Measurements from ENCODE around the gene GPS1. TPM values are rescaled to one million over a fixed set of nuclear protein-coding genes. Genes with fewer than 3 reads are reported as not detected.

Gene GPS1
- total and polyA plus RNA-seq, 9 of the 15 experiments (the other 6 are each of a cell fraction or from before 2014, with no cell fraction given) = 3.1 to 167 (median 69.9) TPM

DNA sequence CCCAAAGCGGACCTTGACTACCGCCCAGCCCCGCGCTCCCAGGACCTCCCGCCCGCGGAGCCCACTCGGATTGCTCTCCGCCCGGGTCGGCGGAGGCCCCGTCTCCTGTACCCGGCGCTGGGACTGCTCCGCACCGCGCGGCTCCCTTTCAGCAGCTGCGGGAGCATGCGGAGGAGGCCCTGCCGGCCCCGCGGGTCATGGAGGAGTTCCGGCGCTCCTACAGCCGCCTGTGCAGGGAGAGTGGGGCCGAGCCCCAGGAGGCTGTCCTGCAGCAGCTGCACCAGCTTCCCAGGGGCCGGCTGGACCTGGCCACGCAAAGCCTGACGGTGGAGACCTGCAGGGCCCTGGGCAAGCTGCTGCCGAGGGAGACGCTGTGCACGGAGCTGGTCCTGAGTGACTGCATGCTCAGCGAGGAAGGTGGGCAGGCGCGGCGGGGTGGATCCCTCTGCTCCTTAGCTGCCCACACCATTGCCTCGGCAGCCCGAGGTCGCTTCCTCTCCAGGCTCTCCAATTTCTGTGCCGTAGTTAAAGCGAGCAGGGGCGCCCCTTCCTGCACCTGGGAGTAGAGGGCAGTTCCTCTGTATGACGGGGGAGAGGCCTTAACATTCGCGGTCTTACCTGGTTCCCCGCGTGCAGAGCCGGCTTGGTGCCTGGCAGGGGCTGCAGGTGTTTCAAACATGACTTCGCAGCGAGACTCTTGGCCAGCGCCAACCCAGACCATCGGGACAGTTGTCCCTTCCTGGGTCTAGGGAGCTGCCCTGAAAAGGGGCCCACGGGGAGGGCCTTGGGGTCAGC lies 28.1 kb upstream of the GPS1 start (continued):
- TF ChIP-seq, protein P1, sequence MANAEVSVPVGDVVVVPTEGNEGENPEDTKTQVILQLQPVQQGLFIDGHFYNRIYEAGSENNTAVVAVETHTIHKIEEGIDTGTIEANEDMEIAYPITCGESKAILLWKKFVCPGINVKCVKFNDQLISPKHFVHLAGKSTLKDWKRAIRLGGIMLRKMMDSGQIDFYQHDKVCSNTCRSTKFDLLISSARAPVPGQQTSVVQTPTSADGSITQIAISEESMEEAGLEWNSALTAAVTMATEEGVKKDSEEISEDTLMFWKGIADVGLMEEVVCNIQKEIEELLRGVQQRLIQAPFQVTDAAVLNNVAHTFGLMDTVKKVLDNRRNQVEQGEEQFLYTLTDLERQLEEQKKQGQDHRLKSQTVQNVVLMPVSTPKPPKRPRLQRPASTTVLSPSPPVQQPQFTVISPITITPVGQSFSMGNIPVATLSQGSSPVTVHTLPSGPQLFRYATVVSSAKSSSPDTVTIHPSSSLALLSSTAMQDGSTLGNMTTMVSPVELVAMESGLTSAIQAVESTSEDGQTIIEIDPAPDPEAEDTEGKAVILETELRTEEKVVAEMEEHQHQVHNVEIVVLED (CRISPR knock-in tag; IDR thresholded peaks at IDR 0.05) = no peak
- TF ChIP-seq SMAD4 (CRISPR knock-in tag; conservative IDR thresholded peaks at IDR 0.05) (no peak), MAFG (tag; conservative IDR thresholded peaks at IDR 0.05) (no peak), EP300 (IDR thresholded peaks at IDR 0.05; ENCODE audit: low read length) (no peak), ZNF436 (CRISPR knock-in tag; IDR thresholded peaks at IDR 0.05) (no peak), SIX5 (IDR thresholded peaks at IDR 0.05; ENCODE audit: borderline replicate concordance in 1 of 2, insufficient read depth in 1 of 2, low read depth in 1 of 2, low read length in 2 of 2) (no peak), ZNF668 (CRISPR knock-in tag; IDR thresholded peaks at IDR 0.05) (no peak), PURB (CRISPR knock-in tag; IDR thresholded peaks at IDR 0.05; ENCODE audit: low read depth) (no peak), KHSRP (IDR thresholded peaks at IDR 0.05) (no peak), NFIX (CRISPR knock-in tag; IDR thresholded peaks at IDR 0.05; ENCODE audit: low read depth) (no peak), ZNF354B (CRISPR knock-in tag; IDR thresholded peaks at IDR 0.05) (no peak)
- TF ChIP-seq, protein P2, sequence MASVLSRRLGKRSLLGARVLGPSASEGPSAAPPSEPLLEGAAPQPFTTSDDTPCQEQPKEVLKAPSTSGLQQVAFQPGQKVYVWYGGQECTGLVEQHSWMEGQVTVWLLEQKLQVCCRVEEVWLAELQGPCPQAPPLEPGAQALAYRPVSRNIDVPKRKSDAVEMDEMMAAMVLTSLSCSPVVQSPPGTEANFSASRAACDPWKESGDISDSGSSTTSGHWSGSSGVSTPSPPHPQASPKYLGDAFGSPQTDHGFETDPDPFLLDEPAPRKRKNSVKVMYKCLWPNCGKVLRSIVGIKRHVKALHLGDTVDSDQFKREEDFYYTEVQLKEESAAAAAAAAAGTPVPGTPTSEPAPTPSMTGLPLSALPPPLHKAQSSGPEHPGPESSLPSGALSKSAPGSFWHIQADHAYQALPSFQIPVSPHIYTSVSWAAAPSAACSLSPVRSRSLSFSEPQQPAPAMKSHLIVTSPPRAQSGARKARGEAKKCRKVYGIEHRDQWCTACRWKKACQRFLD (CRISPR knock-in tag; IDR thresholded peaks at IDR 0.05) = no peak
- TF ChIP-seq, protein P3, sequence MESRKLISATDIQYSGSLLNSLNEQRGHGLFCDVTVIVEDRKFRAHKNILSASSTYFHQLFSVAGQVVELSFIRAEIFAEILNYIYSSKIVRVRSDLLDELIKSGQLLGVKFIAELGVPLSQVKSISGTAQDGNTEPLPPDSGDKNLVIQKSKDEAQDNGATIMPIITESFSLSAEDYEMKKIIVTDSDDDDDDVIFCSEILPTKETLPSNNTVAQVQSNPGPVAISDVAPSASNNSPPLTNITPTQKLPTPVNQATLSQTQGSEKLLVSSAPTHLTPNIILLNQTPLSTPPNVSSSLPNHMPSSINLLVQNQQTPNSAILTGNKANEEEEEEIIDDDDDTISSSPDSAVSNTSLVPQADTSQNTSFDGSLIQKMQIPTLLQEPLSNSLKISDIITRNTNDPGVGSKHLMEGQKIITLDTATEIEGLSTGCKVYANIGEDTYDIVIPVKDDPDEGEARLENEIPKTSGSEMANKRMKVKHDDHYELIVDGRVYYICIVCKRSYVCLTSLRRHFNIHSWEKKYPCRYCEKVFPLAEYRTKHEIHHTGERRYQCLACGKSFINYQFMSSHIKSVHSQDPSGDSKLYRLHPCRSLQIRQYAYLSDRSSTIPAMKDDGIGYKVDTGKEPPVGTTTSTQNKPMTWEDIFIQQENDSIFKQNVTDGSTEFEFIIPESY (CRISPR knock-in tag; IDR thresholded peaks at IDR 0.05) = no peak
- TF ChIP-seq, protein P4, sequence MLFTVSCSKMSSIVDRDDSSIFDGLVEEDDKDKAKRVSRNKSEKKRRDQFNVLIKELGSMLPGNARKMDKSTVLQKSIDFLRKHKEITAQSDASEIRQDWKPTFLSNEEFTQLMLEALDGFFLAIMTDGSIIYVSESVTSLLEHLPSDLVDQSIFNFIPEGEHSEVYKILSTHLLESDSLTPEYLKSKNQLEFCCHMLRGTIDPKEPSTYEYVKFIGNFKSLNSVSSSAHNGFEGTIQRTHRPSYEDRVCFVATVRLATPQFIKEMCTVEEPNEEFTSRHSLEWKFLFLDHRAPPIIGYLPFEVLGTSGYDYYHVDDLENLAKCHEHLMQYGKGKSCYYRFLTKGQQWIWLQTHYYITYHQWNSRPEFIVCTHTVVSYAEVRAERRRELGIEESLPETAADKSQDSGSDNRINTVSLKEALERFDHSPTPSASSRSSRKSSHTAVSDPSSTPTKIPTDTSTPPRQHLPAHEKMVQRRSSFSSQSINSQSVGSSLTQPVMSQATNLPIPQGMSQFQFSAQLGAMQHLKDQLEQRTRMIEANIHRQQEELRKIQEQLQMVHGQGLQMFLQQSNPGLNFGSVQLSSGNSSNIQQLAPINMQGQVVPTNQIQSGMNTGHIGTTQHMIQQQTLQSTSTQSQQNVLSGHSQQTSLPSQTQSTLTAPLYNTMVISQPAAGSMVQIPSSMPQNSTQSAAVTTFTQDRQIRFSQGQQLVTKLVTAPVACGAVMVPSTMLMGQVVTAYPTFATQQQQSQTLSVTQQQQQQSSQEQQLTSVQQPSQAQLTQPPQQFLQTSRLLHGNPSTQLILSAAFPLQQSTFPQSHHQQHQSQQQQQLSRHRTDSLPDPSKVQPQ (CRISPR knock-in tag; IDR thresholded peaks at IDR 0.05; ENCODE audit: borderline replicate concordance) = no peak
- TF ChIP-seq, protein P5, sequence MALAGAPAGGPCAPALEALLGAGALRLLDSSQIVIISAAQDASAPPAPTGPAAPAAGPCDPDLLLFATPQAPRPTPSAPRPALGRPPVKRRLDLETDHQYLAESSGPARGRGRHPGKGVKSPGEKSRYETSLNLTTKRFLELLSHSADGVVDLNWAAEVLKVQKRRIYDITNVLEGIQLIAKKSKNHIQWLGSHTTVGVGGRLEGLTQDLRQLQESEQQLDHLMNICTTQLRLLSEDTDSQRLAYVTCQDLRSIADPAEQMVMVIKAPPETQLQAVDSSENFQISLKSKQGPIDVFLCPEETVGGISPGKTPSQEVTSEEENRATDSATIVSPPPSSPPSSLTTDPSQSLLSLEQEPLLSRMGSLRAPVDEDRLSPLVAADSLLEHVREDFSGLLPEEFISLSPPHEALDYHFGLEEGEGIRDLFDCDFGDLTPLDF (CRISPR knock-in tag; IDR thresholded peaks at IDR 0.05) = no peak
- TF ChIP-seq, protein P6, sequence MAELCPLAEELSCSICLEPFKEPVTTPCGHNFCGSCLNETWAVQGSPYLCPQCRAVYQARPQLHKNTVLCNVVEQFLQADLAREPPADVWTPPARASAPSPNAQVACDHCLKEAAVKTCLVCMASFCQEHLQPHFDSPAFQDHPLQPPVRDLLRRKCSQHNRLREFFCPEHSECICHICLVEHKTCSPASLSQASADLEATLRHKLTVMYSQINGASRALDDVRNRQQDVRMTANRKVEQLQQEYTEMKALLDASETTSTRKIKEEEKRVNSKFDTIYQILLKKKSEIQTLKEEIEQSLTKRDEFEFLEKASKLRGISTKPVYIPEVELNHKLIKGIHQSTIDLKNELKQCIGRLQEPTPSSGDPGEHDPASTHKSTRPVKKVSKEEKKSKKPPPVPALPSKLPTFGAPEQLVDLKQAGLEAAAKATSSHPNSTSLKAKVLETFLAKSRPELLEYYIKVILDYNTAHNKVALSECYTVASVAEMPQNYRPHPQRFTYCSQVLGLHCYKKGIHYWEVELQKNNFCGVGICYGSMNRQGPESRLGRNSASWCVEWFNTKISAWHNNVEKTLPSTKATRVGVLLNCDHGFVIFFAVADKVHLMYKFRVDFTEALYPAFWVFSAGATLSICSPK (IDR thresholded peaks at IDR 0.05; ENCODE audit: borderline replicate concordance) = no peak

Measured in K562 (cell line).